Activated CD4-positive, CD25-positive, alpha-beta regulatory T cell treated with anti-CD3 and anti-CD28 coated beads, Interleukin-2, amount 50 U/mL, for 16 hours (primary cell): ENCODE measurements around the gene HSFX4.
"Not testable (repeated sequence)": the region's sequence is repeated elsewhere in the genome, so short reads cannot be mapped to it uniquely, and the experiment has no call there.

Source experiments
- DNase-seq: peaks from one replicate; pipeline ENCODE4 v3.0.0-alpha.2; 2020; ENCODE audit warnings: low read depth, low spot score

The HSFX4 gene

GRCh38 chrX:149929400-149929799 is at the start of gene HSFX4:
HSFX4 (plus strand) TSS chrX:149929573; CDS start chrX:149929645, 72 bp downstream.
- not testable (repeated sequence) for DNase-seq

GRCh38 chrX:149881081-149881711 is 48.2 kb upstream of the HSFX4 start, which contains the start of gene MAGEA8:
MAGEA8 (plus strand) TSS chrX:149881183; CDS start chrX:149884273, 3,090 bp downstream.
- DNase-seq, result no peak

GRCh38 chrX:149890828-149891227 is 38.5 kb upstream of the HSFX4 start:
- DNase-seq, result not testable (repeated sequence)

GRCh38 chrX:149898554-149898953 is 30.8 kb upstream of the HSFX4 start:
- DNase-seq, result no peak

- DNase-seq, result no peak
Observed at GRCh38 chrX:149903889-149904748, 25.3 kb upstream of the HSFX4 start.

- no peak for DNase-seq
Observed at GRCh38 chrX:149908308-149908707, 21.1 kb upstream of the HSFX4 start.

GRCh38 chrX:149908727-149909126 is 20.6 kb upstream of the HSFX4 start:
- no peak for DNase-seq

- DNase-seq, result no peak
Observed at GRCh38 chrX:149909324-149910177, 19.8 kb upstream of the HSFX4 start.

- DNase-seq, result no peak
Observed at GRCh38 chrX:149910178-149910695, 19.1 kb upstream of the HSFX4 start.

- DNase-seq, result no peak
Observed at GRCh38 chrX:149916745-149917392, 12.5 kb upstream of the HSFX4 start.

- not testable (repeated sequence) for DNase-seq
Observed at GRCh38 chrX:149923836-149924235, 5.5 kb upstream of the HSFX4 start.

GRCh38 chrX:149924434-149924833 is 4.9 kb upstream of the HSFX4 start:
- DNase-seq, result not testable (repeated sequence)

GRCh38 chrX:149927245-149927963 is 2.0 kb upstream of the HSFX4 start:
- DNase-seq, result not testable (repeated sequence)

- DNase-seq, result not testable (repeated sequence)
Observed at GRCh38 chrX:149927964-149928258, 1.5 kb upstream of the HSFX4 start.

- not testable (repeated sequence) for DNase-seq
Observed at GRCh38 chrX:149928635-149929034, 738 bp upstream of the HSFX4 start.

GRCh38 chrX:149931355-149931754 is 2.0 kb downstream of the HSFX4 start:
- not testable (repeated sequence) for DNase-seq

- not testable (repeated sequence) for DNase-seq
Observed at GRCh38 chrX:149932150-149932549, 2.8 kb downstream of the HSFX4 start.

- DNase-seq, result not testable (repeated sequence)
Observed at GRCh38 chrX:149932970-149933369, 3.6 kb downstream of the HSFX4 start.

GRCh38 chrX:149933547-149933946 is 4.2 kb downstream of the HSFX4 start:
- not testable (repeated sequence) for DNase-seq

- DNase-seq, result not testable (repeated sequence)
Observed at GRCh38 chrX:149937328-149937727, 8.0 kb downstream of the HSFX4 start.
